Measurements from ENCODE around the gene TIGD7. TPM values are rescaled to one million over a fixed set of nuclear protein-coding genes. Genes with fewer than 3 reads are reported as not detected.

Gene TIGD7
- total RNA-seq, 1 donor from 2014 or later: 5.8 TPM

DNA sequence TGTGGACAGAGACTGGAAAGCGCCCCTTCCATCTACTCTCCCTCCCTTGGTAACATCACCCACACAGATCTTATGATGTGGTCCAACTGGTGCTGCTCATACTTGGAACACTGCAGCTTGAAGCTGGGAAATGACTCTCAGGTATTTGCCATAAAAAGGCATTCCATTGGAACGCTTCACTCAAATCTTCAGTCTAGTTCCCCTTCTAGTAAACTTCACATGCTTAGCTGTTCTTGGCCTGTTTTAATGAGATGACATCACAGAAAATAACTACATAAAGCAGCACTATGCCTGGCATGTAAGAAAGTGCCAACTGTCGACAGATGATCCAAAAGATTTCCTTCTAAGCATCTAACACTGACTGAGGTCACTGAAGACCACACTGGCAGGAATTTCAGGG lies 12.6 kb downstream of the TIGD7 start:
- Mint-ChIP-seq H3K4me1 (ENCODE audit: low read depth) (no peaks in the 10 kb centered on the region), H3K27me3 (no peaks in the 10 kb centered on the region), H3K9me3 (ENCODE audit: low read depth) (peaks cover 59% of the 10 kb centered on the region), H3K27ac (peak overlapping the region; percentile 69), H3K36me3 (ENCODE audit: insufficient read depth) (peaks cover 83% of the 10 kb centered on the region), H3K4me3 (ENCODE audit: low read depth) (no peak overlapping the region)
- DNase-seq (ENCODE audit: low spot score, unreplicated experiment): no peak
- TF ChIP-seq, protein P1, sequence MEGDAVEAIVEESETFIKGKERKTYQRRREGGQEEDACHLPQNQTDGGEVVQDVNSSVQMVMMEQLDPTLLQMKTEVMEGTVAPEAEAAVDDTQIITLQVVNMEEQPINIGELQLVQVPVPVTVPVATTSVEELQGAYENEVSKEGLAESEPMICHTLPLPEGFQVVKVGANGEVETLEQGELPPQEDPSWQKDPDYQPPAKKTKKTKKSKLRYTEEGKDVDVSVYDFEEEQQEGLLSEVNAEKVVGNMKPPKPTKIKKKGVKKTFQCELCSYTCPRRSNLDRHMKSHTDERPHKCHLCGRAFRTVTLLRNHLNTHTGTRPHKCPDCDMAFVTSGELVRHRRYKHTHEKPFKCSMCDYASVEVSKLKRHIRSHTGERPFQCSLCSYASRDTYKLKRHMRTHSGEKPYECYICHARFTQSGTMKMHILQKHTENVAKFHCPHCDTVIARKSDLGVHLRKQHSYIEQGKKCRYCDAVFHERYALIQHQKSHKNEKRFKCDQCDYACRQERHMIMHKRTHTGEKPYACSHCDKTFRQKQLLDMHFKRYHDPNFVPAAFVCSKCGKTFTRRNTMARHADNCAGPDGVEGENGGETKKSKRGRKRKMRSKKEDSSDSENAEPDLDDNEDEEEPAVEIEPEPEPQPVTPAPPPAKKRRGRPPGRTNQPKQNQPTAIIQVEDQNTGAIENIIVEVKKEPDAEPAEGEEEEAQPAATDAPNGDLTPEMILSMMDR (IDR thresholded peaks at IDR 0.05; ENCODE audit: unreplicated experiment): no peak

DNA sequence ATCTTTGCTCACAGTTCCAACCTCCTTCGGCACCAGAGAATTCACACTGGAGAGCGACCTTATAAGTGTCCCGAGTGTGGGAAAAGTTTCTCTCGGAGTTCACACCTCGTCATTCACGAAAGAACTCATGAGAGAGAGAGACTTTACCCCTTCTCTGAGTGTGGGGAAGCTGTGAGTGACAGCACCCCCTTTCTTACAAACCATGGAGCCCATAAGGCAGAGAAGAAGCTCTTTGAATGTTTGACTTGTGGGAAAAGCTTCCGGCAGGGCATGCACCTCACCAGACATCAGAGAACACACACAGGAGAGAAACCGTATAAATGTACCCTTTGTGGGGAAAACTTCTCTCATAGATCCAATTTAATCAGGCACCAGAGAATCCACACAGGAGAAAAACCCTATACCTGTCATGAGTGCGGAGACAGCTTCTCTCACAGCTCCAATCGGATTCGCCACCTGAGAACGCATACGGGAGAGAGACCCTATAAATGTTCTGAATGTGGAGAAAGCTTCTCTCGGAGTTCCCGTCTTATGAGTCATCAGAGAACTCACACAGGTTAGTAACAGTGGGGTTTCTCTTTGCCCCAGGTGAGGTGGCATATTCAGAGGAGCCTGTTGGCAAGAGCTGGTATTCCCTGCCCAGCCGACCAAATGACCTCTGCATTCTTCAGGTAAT lies 15.1 kb downstream of the TIGD7 start:
- H3K27ac Mint-ChIP-seq: peak overlapping the region; percentile 29
- H3K27me3 Mint-ChIP-seq: no peaks in the 10 kb centered on the region
- H3K36me3 Mint-ChIP-seq (ENCODE audit: insufficient read depth): peaks cover 92% of the 10 kb centered on the region
- TF ChIP-seq, protein P1 (IDR thresholded peaks at IDR 0.05; ENCODE audit: unreplicated experiment): no peak
- H3K9me3 Mint-ChIP-seq (ENCODE audit: low read depth): peaks cover 55% of the 10 kb centered on the region
- H3K4me3 Mint-ChIP-seq (ENCODE audit: low read depth): no peak overlapping the region
- no peak for DNase-seq (ENCODE audit: low spot score, unreplicated experiment)
- peaks cover under 1% of the 10 kb centered on the region for H3K4me1 Mint-ChIP-seq (ENCODE audit: low read depth)

DNA sequence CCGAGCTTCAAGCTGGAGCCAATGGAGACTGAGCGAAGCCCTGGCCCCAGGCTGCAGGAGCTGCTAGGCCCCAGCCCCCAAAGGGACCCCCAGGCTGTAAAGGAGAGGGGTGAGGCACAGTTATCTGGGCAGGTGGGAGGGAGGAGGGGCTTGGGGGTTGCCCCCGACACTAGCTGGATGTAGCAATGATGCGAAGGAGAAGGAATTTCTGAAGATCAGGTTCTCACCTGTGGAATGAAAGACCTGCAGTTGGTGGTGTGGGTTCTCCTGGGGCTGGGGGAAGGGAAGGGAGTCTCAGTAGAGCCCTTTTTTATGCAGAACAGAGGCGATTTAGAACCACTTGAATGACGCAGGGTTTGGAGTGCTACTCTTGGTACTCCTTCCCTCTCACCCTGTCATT lies 20.1 kb downstream of the TIGD7 start:
- Mint-ChIP-seq H3K27ac (no peak overlapping the region), H3K27me3 (no peaks in the 10 kb centered on the region), H3K4me1 (ENCODE audit: low read depth) (peaks cover 12% of the 10 kb centered on the region), H3K4me3 (ENCODE audit: low read depth) (peak overlapping the region; percentile 55), H3K9me3 (ENCODE audit: low read depth) (peaks cover 18% of the 10 kb centered on the region), H3K36me3 (ENCODE audit: insufficient read depth) (peaks cover 59% of the 10 kb centered on the region)
- DNase-seq (ENCODE audit: low spot score, unreplicated experiment): no peak
- TF ChIP-seq, protein P1 (IDR thresholded peaks at IDR 0.05; ENCODE audit: unreplicated experiment): no peak

DNA sequence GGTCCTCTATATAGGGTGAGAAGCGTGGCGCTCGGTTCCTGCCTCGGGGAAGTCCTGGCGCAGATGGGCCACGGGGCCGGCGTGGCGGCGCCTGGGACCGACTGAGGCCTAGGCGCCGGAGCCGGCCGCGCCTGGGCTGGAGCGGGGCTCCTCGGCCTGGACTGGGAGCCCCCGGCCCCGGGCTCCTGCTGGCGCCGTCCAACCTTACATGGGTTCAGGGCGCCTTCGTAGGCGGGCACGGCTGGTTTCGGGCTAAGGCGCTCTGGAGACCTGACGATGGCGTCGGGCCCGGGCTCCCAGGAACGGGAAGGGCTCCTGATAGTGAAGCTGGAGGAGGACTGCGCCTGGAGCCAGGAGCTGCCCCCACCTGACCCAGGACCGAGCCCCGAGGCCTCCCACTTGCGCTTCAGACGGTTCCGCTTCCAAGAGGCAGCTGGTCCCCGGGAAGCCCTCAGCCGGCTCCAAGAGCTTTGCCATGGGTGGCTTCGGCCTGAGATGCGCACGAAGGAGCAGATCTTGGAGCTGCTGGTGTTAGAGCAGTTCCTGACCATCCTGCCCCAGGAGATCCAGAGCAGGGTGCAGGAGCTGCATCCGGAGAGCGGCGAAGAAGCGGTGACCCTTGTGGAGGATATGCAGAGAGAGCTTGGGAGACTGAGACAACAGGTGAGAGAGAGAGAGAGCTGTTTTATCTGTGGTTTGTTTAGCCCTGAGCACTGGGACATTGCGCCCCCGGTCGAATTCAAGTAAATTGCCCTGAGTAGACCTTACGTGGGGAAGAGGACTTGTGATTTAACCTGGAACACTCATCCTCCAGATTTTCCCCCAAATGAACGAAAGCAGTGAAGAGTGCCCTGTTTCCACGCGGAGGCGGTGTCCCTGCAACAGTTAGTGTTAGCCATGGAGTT lies 21.4 kb downstream of the TIGD7 start:
- Mint-ChIP-seq H3K9me3 (ENCODE audit: low read depth) (peaks cover 14% of the 10 kb centered on the region), H3K27me3 (no peaks in the 10 kb centered on the region), H3K27ac (peak overlapping the region; percentile 99), H3K36me3 (ENCODE audit: insufficient read depth) (peaks cover 47% of the 10 kb centered on the region), H3K4me3 (ENCODE audit: low read depth) (peak overlapping the region; percentile 96), H3K4me1 (ENCODE audit: low read depth) (peaks cover 12% of the 10 kb centered on the region)
- TF ChIP-seq, protein P1 (IDR thresholded peaks at IDR 0.05; ENCODE audit: unreplicated experiment): no peak
- DNase-seq (ENCODE audit: low spot score, unreplicated experiment): peak; percentile 9

DNA sequence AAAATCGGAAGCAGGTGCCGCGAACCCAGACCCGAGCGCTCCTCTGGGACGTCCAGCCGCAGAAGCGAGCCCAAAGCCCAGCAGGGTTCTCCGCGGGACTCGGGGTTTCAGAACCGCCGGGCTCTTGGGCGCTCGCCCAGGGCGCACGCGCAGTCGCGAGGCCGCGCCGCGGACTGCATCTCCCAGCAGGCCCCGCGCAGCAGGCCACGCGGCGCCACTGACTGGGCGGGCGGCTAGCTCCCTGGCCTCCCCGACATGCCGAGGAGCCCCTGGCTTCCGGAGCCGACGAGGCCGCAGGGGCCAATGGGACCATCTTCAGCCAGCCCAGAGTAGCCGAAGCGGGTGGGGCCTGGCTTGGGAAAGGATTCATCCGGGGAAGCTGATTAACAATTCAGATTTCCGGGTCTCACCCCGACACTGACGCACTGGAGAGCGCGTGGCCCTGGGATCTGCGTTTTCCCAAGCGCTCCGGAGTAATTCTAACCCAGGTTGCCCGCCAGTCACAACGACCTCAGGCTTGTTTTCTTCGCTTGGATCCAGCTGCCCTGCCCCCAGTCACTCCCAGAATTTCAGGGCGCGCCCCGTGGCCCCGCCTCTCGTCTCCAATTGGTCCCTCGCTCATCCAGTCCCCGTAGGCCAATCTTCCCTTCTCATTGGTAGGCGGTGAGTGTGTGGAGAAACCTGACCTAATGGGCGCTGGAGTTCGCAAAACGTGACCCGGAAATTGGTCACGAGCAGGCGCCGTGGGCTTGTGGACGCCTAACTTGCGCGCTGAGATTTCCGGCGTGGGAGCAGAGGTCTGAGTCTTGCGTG lies 22.3 kb downstream of the TIGD7 start, which contains the start of gene ZNF263:
Gene ZNF263, plus strand, starts transcription at position 762 of the 813 bp plus-strand sequence. CDS start 328 bp downstream, outside the sequence.
- peaks cover 10% of the 10 kb centered on the region for H3K9me3 Mint-ChIP-seq (ENCODE audit: low read depth)
- H3K27me3 Mint-ChIP-seq: peaks cover 5% of the 10 kb centered on the region
- H3K27ac Mint-ChIP-seq: peak within 1 kb of the TSS; percentile 99
- H3K4me1 Mint-ChIP-seq (ENCODE audit: low read depth): peaks cover 12% of the 10 kb centered on the region
- peaks cover 39% of the 10 kb centered on the region for H3K36me3 Mint-ChIP-seq (ENCODE audit: insufficient read depth)
- DNase-seq (ENCODE audit: low spot score, unreplicated experiment): peak; percentile 82
- H3K4me3 Mint-ChIP-seq (ENCODE audit: low read depth): peak within 1 kb of the TSS; percentile 96
- TF ChIP-seq, protein P1 (IDR thresholded peaks at IDR 0.05; ENCODE audit: unreplicated experiment): no peak

All from progenitor cell of endocrine pancreas (in vitro differentiated cells).